CD4-positive, alpha-beta T cell treated with Interleukin-15 for 4 hours (primary cell): ENCODE data around the gene NDFIP1.

Source experiments
- DNase-seq: peaks from one replicate; pipeline ENCODE4 v3.0.0-alpha.2; 2020; ENCODE audit warnings: low spot score

NDFIP1 gene

DNA sequence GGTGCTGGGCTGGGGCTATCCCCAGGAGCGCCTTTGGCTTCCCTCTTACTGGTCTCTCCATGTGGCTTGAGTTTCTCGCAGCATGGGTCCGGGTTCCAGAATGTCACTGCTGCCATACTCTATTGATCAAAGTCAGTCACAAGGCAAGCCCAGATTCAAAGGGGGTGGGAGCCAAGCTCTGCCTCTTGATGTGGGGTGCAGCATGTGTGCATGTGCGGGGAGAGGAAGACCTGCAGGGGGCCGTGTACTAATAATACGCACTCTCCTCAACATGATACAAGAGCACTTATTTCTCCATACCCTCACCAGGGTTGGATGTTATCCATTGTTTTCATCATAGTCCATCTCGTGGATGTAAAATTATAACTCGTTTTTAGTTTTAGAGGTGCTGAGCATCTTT is 81.2 kb downstream of the NDFIP1 start:
- DNase-seq = no peak

DNA sequence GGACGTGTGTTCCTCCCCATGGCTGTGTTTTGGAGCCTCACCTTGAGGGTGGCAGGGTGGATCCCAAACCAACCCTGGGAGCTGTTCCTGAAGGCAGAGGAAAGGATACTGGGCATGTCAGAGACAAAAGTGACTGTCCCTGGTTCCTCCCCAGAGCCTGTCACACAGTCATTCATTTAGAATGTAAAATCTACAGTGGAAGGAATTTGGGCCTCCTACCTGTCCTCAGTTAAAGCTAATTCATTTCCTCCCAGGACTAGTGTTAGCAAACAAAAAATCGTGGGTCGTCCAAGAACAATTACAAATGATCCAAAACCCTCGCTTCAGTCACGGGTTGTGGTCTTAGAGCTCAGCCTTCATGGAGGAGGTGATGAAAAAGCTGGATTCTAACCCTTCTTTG is 83.2 kb downstream of the NDFIP1 start:
- no peak for DNase-seq

GRCh38 chr5:142192286-142193113 is 83.9 kb downstream of the NDFIP1 start:
- no peak for DNase-seq

DNA sequence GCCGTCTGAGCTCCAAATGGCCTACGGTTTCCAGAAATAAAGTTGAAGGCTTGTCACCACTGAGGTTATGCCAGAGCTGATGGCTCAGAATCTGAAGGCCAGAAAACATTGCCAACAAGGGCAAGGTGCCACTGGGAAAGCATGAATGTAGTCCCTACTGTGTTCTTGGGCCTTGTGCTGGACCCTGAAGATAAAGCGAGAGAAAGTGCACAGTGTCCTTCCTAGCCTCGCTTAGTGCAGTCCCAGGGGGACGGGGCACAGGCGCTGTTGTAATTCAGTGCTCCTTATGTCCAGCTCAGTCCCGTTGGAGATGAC is 84.5 kb downstream of the NDFIP1 start:
- no peak for DNase-seq

GRCh38 chr5:142197098-142197497 is 88.5 kb downstream of the NDFIP1 start:
- no peak for DNase-seq

DNA sequence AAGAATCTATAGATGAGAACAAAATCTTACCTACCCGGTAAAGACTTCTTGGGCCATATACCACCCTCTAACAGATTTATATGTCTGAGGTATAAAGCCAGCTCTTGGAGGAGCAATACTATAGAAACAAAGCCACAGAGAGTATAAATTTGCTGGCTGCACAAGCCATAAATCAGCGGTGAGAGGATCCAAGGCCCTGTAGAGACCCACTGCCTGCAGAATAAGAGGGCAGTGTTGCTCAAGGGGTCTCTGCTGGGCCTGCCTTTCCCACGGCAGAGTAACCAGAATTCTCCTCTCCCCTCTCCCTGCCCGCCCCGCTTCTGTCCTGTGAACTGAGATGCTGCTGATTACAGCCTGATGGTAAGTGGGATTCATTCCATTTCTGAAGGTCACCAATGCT is 89.2 kb downstream of the NDFIP1 start:
- no peak for DNase-seq

DNA sequence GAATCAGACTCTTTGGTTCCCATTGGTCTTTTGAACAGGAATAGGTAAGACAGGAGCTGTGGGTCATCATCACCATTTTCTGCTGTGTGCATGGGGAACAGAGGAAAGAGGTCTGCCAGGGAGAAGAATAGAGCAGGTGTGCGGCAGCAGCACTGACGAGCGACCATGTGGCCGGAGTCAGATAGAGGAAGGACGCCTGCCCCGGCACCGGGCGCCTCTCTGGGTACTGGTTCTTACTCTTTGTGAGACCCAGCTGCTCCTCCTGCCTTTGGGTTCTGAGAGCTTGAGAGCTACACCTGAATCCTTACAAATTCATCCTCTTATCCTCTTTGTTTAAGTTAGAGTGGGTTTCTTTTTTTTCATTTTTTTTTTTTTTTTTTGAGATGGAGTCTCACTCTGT is 90.8 kb downstream of the NDFIP1 start:
- no peak for DNase-seq

GRCh38 chr5:142200387-142200786 is 91.8 kb downstream of the NDFIP1 start:
- DNase-seq = no peak

GRCh38 chr5:142201471-142201887 is 92.9 kb downstream of the NDFIP1 start:
- no peak for DNase-seq

DNA sequence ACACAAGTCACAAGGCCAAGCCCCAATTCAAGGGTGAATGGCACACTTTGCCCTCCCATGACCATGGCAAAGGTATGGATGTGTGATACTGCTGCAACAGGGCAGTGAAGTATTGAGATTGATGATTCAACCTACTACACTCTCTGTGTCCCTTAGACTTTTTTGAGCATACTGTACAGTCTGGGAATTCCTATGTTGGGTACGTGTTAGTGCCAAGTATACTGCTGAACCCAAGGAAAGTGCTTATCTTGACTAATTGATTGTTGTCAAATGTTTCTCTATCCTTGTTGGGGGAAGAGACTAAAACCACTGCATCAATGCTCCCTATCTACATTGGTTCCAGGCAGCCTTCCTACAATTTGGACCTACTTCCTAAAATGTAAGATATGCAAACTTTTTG is 93.7 kb downstream of the NDFIP1 start:
- DNase-seq = no peak
